Keratinocyte (primary cell): ENCODE results near the gene PTPN2. TPM values are rescaled to one million over a fixed set of nuclear protein-coding genes. Genes with fewer than 3 reads are reported as not detected.

Experiments
- DNase-seq: peaks from one replicate; pipeline ENCODE4 v3.0.0-alpha.2; 2011; ENCODE audit warnings: low read depth, missing footprints, low spot score
- FAIRE-seq: peaks from 2 replicates; lab custom pipeline; 2011; peaks lifted over from hg19 to GRCh38; lab: Jason Lieb, UNC
- H2AFZ ChIP-seq: 2 replicates; pipeline ENCODE4 v1.6.0; 2012; ENCODE audit warnings: low read length, control low read depth, inconsistent platforms; ENCODE audit not compliant: control insufficient read depth
- H3K27ac ChIP-seq: 2 replicates; pipeline ENCODE4 v1.5.1; 2011; ENCODE audit warnings: low read length; ENCODE audit not compliant: control insufficient read depth, insufficient read depth
- H3K27me3 ChIP-seq: 3 replicates; pipeline ENCODE4 v1.6.0; 2011; ENCODE audit warnings: low read length; ENCODE audit not compliant: control insufficient read depth, insufficient read depth; ENCODE audit errors: extremely low read depth
- H3K36me3 ChIP-seq, 2 experiments: 2 replicates in 1 of 2; 3 replicates in 1 of 2; pipeline ENCODE4 v1.5.1; 2011; ENCODE audit warnings: low read length in 2 of 2, mild to moderate bottlenecking in 1 of 2; ENCODE audit not compliant: control insufficient read depth in 2 of 2, insufficient read depth in 2 of 2; ENCODE audit errors: extremely low read depth in 1 of 2
- H3K4me1 ChIP-seq: 3 replicates; pipeline ENCODE4 v1.5.1; 2011; ENCODE audit warnings: low read length; ENCODE audit not compliant: control insufficient read depth, insufficient read depth; ENCODE audit errors: extremely low read depth
- H3K4me2 ChIP-seq: 3 replicates; pipeline ENCODE4 v1.6.0; 2011; ENCODE audit warnings: low read depth, low read length; ENCODE audit not compliant: control insufficient read depth, insufficient read depth; ENCODE audit errors: extremely low read depth
- H3K4me3 ChIP-seq, 3 experiments: fragments of 200-600 bp in 1 of 3; sonication (generic) in 1 of 3; 2 replicates in 2 of 3; 3 replicates in 1 of 3; pipeline ENCODE4 v1.5.1; 2011 to 2016; ENCODE audit warnings: low read length in 3 of 3, mild to moderate bottlenecking in 3 of 3, control low read depth in 2 of 3, inconsistent platforms in 1 of 3, low read depth in 1 of 3, mixed read lengths in 1 of 3, mixed run types in 1 of 3, moderate library complexity in 1 of 3; ENCODE audit not compliant: control insufficient read depth in 2 of 3, insufficient read depth in 2 of 3; ENCODE audit errors: extremely low read depth in 1 of 3
- H3K79me2 ChIP-seq: 2 replicates; pipeline ENCODE4 v1.6.0; 2012; ENCODE audit warnings: low read length; ENCODE audit not compliant: control insufficient read depth, insufficient read depth
- H3K9ac ChIP-seq: 3 replicates; pipeline ENCODE4 v1.6.0; 2011; ENCODE audit warnings: low read length; ENCODE audit not compliant: control insufficient read depth, insufficient read depth; ENCODE audit errors: extremely low read depth
- H3K9me1 ChIP-seq: 3 replicates; pipeline ENCODE4 v1.6.0; 2011; ENCODE audit warnings: low read length; ENCODE audit not compliant: control insufficient read depth, insufficient read depth; ENCODE audit errors: extremely low read depth
- H3K9me3 ChIP-seq: 2 replicates; pipeline ENCODE4 v1.5.1; 2012; ENCODE audit warnings: low read depth, low read length; ENCODE audit not compliant: control insufficient read depth
- H4K20me1 ChIP-seq: 3 replicates; pipeline ENCODE4 v1.6.0; 2011; ENCODE audit warnings: low read length; ENCODE audit not compliant: control insufficient read depth, insufficient read depth; ENCODE audit errors: extremely low read depth
- EZH2 ChIP-seq: IDR thresholded peaks from one replicate; pipeline ENCODE4 v1.6.1; 2012; ENCODE audit warnings: inconsistent platforms, mild to moderate bottlenecking, low read length, moderate library complexity
- dilution Hi-C: fragments of 300-500 bp; cut with MboI; formaldehyde crosslinking; loops from one replicate; pipeline ENCODE4 v1.7.0; 2020; ENCODE audit warnings: low sequenced_read_pairs; ENCODE audit not compliant: extremely low pct_ligation_motif_present
- polyA plus RNA-seq, 5 experiments: library from polyadenylated mRNA; depleted of rRNA in 3 of 5; stranded (reverse) in 3 of 5; stranded (forward) in 1 of 5; unstranded in 1 of 5; fragments of >200 nt; gene quantifications; 1 replicate in 1 of 5; 2 replicates in 3 of 5; 3 replicates in 1 of 5; pipeline versions ENCODE4 v1.2.1 to v1.2.3, GENCODE V29; 2011 to 2012; ENCODE audit warnings: missing spikeins in 2 of 5, low read depth in 1 of 5, low replicate concordance in 1 of 5
- small RNA-seq, 3 experiments: library from RNA; depleted of rRNA; stranded (forward); fragments of <200 nt; gene quantifications; one replicate each; pipeline ENCODE3, GENCODE V24; 2012; ENCODE audit warnings: low read depth in 3 of 3, low replicate concordance in 1 of 3; ENCODE audit not compliant: insufficient read length in 3 of 3
- TF ChIP-seq, protein P1 (sequence below), 3 experiments: IDR thresholded peaks in 1 of 3; conservative IDR thresholded peaks in 1 of 3; optimal IDR thresholded peaks in 1 of 3; 2 replicates in 2 of 3; 3 replicates in 1 of 3; pipeline versions ENCODE3 to v1.5.1; 2011; ENCODE audit warnings: low read length in 3 of 3, mild to moderate bottlenecking in 3 of 3, moderate library complexity in 2 of 3, control low read depth in 1 of 3, inconsistent platforms in 1 of 3; ENCODE audit not compliant: insufficient read depth in 2 of 3; ENCODE audit errors: extremely low read depth in 1 of 3

Gene PTPN2
- polyA plus RNA-seq, 1 donor (not counting 4 experiments of a cell fraction or from before 2014, with no cell fraction given), result 39.9 TPM

DNA sequence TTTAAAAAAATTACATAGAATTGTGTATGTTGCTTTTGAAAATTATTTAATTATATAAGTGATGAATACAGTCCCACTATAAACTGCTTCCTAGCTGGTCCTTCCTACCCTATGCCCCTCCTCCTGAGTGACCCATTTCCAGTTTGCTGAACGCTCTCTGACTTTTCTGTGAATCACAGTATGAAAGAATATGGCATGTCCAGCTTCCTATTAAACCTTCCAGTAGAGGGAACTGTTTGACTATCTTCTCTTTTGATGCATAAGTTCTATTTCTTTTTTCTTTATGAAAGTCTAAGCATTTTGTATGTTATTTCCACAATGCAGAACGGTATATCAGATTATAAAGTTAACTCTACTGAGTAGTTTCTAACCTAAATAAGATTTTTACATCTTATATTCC is 139.9 kb downstream of the PTPN2 start:
- no peaks in the 10 kb centered on the region for H3K27me3 ChIP-seq
- no peak overlapping the region for H3K9ac ChIP-seq
- no peak for DNase-seq
- no peaks in the 10 kb centered on the region for H3K9me1 ChIP-seq
- dilution Hi-C loops, result loop anchor here (25.0 kb wide), 1 partner anchor 168 kb away; no protein-coding TSS in a partner anchor
- no peak overlapping the region for H3K4me3 ChIP-seq
- TF ChIP-seq EZH2, result no peak
- TF ChIP-seq, protein P1, sequence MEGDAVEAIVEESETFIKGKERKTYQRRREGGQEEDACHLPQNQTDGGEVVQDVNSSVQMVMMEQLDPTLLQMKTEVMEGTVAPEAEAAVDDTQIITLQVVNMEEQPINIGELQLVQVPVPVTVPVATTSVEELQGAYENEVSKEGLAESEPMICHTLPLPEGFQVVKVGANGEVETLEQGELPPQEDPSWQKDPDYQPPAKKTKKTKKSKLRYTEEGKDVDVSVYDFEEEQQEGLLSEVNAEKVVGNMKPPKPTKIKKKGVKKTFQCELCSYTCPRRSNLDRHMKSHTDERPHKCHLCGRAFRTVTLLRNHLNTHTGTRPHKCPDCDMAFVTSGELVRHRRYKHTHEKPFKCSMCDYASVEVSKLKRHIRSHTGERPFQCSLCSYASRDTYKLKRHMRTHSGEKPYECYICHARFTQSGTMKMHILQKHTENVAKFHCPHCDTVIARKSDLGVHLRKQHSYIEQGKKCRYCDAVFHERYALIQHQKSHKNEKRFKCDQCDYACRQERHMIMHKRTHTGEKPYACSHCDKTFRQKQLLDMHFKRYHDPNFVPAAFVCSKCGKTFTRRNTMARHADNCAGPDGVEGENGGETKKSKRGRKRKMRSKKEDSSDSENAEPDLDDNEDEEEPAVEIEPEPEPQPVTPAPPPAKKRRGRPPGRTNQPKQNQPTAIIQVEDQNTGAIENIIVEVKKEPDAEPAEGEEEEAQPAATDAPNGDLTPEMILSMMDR (optimal IDR thresholded peaks at IDR 0.05 in 1 of 3, IDR thresholded peaks at IDR 0.05 in 1 of 3, conservative IDR thresholded peaks at IDR 0.05 in 1 of 3; ENCODE audit: extremely low read depth in 1 of 3, insufficient read depth in 2 of 3, low read length in 3 of 3), result peak; percentile 16 to 60 (median 47)
- H3K36me3 ChIP-seq, result no peaks in the 10 kb centered on the region
- H3K9me3 ChIP-seq, result no peaks in the 10 kb centered on the region
- FAIRE-seq, result peak; percentile 48
- no peaks in the 10 kb centered on the region for H4K20me1 ChIP-seq
- H3K27ac ChIP-seq, result no peak overlapping the region
- no peak overlapping the region for H2AFZ ChIP-seq
- peaks cover 32% of the 10 kb centered on the region for H3K4me1 ChIP-seq
- no peaks in the 10 kb centered on the region for H3K79me2 ChIP-seq
- H3K4me2 ChIP-seq, result no peak overlapping the region

DNA sequence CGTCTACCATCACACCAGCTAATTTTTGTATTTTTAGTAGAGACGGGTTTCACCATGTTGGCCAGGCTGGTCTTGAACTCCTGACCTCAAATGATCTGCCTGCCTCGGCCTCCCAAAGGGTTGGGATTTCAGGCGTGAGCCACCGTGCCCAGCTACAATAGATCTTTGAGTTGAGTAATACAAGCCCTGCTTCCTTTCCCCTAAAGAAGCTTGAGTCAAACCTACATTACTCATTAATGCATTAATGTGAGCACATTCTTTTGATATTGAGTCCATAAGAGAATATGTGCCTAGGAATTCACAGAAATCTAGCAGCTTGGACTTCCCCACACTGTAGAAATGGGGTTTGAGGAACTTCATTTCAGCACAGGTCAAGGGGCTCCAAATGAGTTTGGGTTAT is 141.6 kb downstream of the PTPN2 start:
- peaks cover 32% of the 10 kb centered on the region for H3K4me1 ChIP-seq
- FAIRE-seq, result peak; percentile 84
- no peak overlapping the region for H2AFZ ChIP-seq
- peak; percentile 86 for DNase-seq
- peak overlapping the region; percentile 86 for H3K27ac ChIP-seq
- H3K27me3 ChIP-seq, result no peaks in the 10 kb centered on the region
- no peaks in the 10 kb centered on the region for H3K36me3 ChIP-seq
- dilution Hi-C loops, result loop anchor here (25.0 kb wide), 1 partner anchor 170 kb away; no protein-coding TSS in a partner anchor
- TF ChIP-seq EZH2, result no peak
- H3K9me3 ChIP-seq, result no peaks in the 10 kb centered on the region
- H3K4me2 ChIP-seq, result peak overlapping the region; percentile 27
- H3K9me1 ChIP-seq, result no peaks in the 10 kb centered on the region
- no peak overlapping the region for H3K9ac ChIP-seq
- H3K79me2 ChIP-seq, result no peaks in the 10 kb centered on the region
- no peak overlapping the region for H3K4me3 ChIP-seq
- no peaks in the 10 kb centered on the region for H4K20me1 ChIP-seq

Small RNA genes within 50 kb of the gene (small RNA-seq; reads per million reads assigned to genes)
- 0 reads per million in 3 experiments for gene RF00019

Other genes starting within 250 kb of the PTPN2 start
- gene SPIRE1, start 226.1 kb downstream of the PTPN2 start, polyA plus RNA-seq, result 14.3 to 20.6 TPM (median 14.4 TPM) in 3 replicates
- gene CEP76, start 181.5 kb downstream of the PTPN2 start, polyA plus RNA-seq, result 7.5 to 10.7 TPM (median 8.3 TPM) in 3 replicates
- gene PSMG2, start 181.2 kb downstream of the PTPN2 start, polyA plus RNA-seq, result 40.0 to 69.3 TPM (median 50.7 TPM) in 3 replicates
- 41.3 to 60.5 TPM (median 47.4 TPM) in 3 replicates for gene SEH1L, start 63.8 kb upstream of the PTPN2 start, polyA plus RNA-seq
- gene CEP192, start 107.1 kb upstream of the PTPN2 start, polyA plus RNA-seq, result 10.4 to 16.6 TPM (median 11.1 TPM) in 3 replicates